GM21526 (cell line): Measurements from ENCODE around the gene FMO1.
"Not testable (repeated sequence)": the region's sequence is repeated elsewhere in the genome, so short reads cannot be mapped to it uniquely, and the experiment has no call there.

Experiments used
- ATAC-seq: cut with Tn5 transposase; IDR thresholded peaks from one replicate; pipeline ENCODE4 v1.9.1; 2021; ENCODE audit warnings: moderate library complexity; ENCODE audit not compliant: unreplicated experiment, low FRiP score

Gene FMO1

GRCh38 chr1:171279234-171279633, 30.9 kb downstream of the FMO1 start:
- ATAC-seq: no peak

GRCh38 chr1:171279678-171280077, 31.4 kb downstream of the FMO1 start:
- no peak for ATAC-seq

GRCh38 chr1:171280599-171280998, 32.3 kb downstream of the FMO1 start:
- no peak for ATAC-seq

- ATAC-seq: no peak
Measured at GRCh38 chr1:171286032-171286705, 37.9 kb downstream of the FMO1 start.

- ATAC-seq: no peak
Measured at GRCh38 chr1:171290621-171291020, 42.3 kb downstream of the FMO1 start.

GRCh38 chr1:171292799-171293198, 44.5 kb downstream of the FMO1 start:
- ATAC-seq: no peak

- ATAC-seq: not testable (repeated sequence)
Measured at GRCh38 chr1:171295383-171295782, 47.1 kb downstream of the FMO1 start.

GRCh38 chr1:171295821-171296220, 47.5 kb downstream of the FMO1 start:
- ATAC-seq: no peak

GRCh38 chr1:171296897-171297296, 48.6 kb downstream of the FMO1 start:
- no peak for ATAC-seq

- ATAC-seq: no peak
Measured at GRCh38 chr1:171298696-171299095, 50.4 kb downstream of the FMO1 start.

GRCh38 chr1:171299342-171299741, 51.0 kb downstream of the FMO1 start:
- ATAC-seq: no peak

- ATAC-seq: no peak
Measured at GRCh38 chr1:171300401-171300800, 52.1 kb downstream of the FMO1 start.

- no peak for ATAC-seq
Measured at GRCh38 chr1:171310661-171311087, 62.4 kb downstream of the FMO1 start.

GRCh38 chr1:171311771-171312558, 63.7 kb downstream of the FMO1 start:
- ATAC-seq: no peak

GRCh38 chr1:171313319-171313834, 65.1 kb downstream of the FMO1 start:
- ATAC-seq: peak; percentile 35

GRCh38 chr1:171313835-171314320, 65.6 kb downstream of the FMO1 start, which contains the start of gene FMO4:
TSS of gene FMO4 (plus strand) at chr1:171314183. CDS start at chr1:171319826, 5,643 bp downstream.
- ATAC-seq: peak; percentile 100

- no peak for ATAC-seq
Measured at GRCh38 chr1:171329251-171329650, 81.0 kb downstream of the FMO1 start.

GRCh38 chr1:171334024-171334640, 85.8 kb downstream of the FMO1 start:
- ATAC-seq: no peak
